GM12892 (cell line): Measurements from ENCODE around the gene UGDH.
"Not testable (repeated sequence)": the region's sequence is repeated elsewhere in the genome, so short reads cannot be mapped to it uniquely, and the experiment has no call there.

Source experiments
- DNase-seq: peaks from one replicate; pipeline ENCODE4 v3.0.0; 2011; ENCODE audit not compliant: insufficient read length
- FAIRE-seq: peaks from 2 replicates; lab custom pipeline; 2011; peaks lifted over from hg19 to GRCh38; lab: Jason Lieb, UNC
- POLR2A ChIP-seq: IDR thresholded peaks from 2 replicates; pipeline ENCODE4 v1.6.1; 2011; ENCODE audit warnings: low read depth, low read length, control low read depth
- POLR2AphosphoS5 ChIP-seq: IDR thresholded peaks from 2 replicates; pipeline ENCODE4 v1.6.1; 2011; ENCODE audit warnings: low read depth, low read length, control low read depth
- TAF1 ChIP-seq: IDR thresholded peaks from 2 replicates; pipeline ENCODE4 v1.6.1; 2011; ENCODE audit warnings: low read depth, mild to moderate bottlenecking, control low read depth, low read length, borderline replicate concordance

UGDH gene

GRCh38 chr4:39548425-39549067, 21.3 kb upstream of the UGDH start:
- TF ChIP-seq POLR2A = no peak
- no peak for TF ChIP-seq POLR2AphosphoS5
- TF ChIP-seq TAF1 = no peak
- DNase-seq (no peak), FAIRE-seq (no peak)

GRCh38 chr4:39544580-39545315, 17.5 kb upstream of the UGDH start:
- FAIRE-seq (no peak), DNase-seq (no peak)
- no peak for TF ChIP-seq POLR2AphosphoS5
- TF ChIP-seq POLR2A = no peak
- TF ChIP-seq TAF1 = no peak

- not testable (repeated sequence) for FAIRE-seq, DNase-seq
Observed at GRCh38 chr4:39544080-39544479, 16.8 kb upstream of the UGDH start.

GRCh38 chr4:39543034-39543433, 15.8 kb upstream of the UGDH start:
- DNase-seq = no peak
- no peak for FAIRE-seq
- no peak for TF ChIP-seq TAF1
- TF ChIP-seq POLR2AphosphoS5 = no peak
- no peak for TF ChIP-seq POLR2A

GRCh38 chr4:39542611-39543012, 15.4 kb upstream of the UGDH start:
- no peak for DNase-seq
- TF ChIP-seq POLR2A = no peak
- no peak for TF ChIP-seq POLR2AphosphoS5
- TF ChIP-seq TAF1 = no peak
- no peak for FAIRE-seq

GRCh38 chr4:39541987-39542610, 14.9 kb upstream of the UGDH start:
- TF ChIP-seq POLR2A = no peak
- TF ChIP-seq TAF1 = no peak
- TF ChIP-seq POLR2AphosphoS5 = no peak
- DNase-seq = no peak
- no peak for FAIRE-seq

GRCh38 chr4:39539089-39539611, 11.9 kb upstream of the UGDH start:
- TF ChIP-seq POLR2AphosphoS5 (no peak), POLR2A (no peak), TAF1 (no peak)
- FAIRE-seq (no peak), DNase-seq (no peak)

GRCh38 chr4:39533541-39533940, 6.3 kb upstream of the UGDH start:
- DNase-seq = no peak
- FAIRE-seq = no peak
- no peak for TF ChIP-seq POLR2A
- no peak for TF ChIP-seq TAF1
- no peak for TF ChIP-seq POLR2AphosphoS5

- FAIRE-seq, DNase-seq: not testable (repeated sequence)
Observed at GRCh38 chr4:39532237-39532636, 5.0 kb upstream of the UGDH start.

GRCh38 chr4:39530682-39531081, 3.4 kb upstream of the UGDH start:
- no peak for TF ChIP-seq POLR2A
- no peak for TF ChIP-seq POLR2AphosphoS5
- TF ChIP-seq TAF1 = no peak
- DNase-seq (no peak), FAIRE-seq (no peak)

- FAIRE-seq = no peak
- no peak for DNase-seq
- TF ChIP-seq POLR2AphosphoS5 (no peak), POLR2A (no peak), TAF1 (no peak)
Observed at GRCh38 chr4:39529534-39529933, 2.3 kb upstream of the UGDH start.

- no peak for FAIRE-seq
- no peak for DNase-seq
- no peak for TF ChIP-seq POLR2A
- TF ChIP-seq TAF1 = no peak
- TF ChIP-seq POLR2AphosphoS5 = no peak
Observed at GRCh38 chr4:39528061-39528465, 824 bp upstream of the UGDH start.
